ENCODE results near the gene TBK1. TPM values are rescaled to one million over a fixed set of nuclear protein-coding genes. Genes with fewer than 3 reads are reported as not detected.
A peak's percentile ranks its signal among the peaks of the same experiment; 100 is the strongest.

The TBK1 gene
- 15.8 TPM for total RNA-seq (ENCODE audit: unreplicated experiment)
- long read RNA-seq, partial matches to known transcripts: 0 of 3 reads
- long read RNA-seq, other reads (novel, unspliced or antisense): 0 of 3 reads

DNA sequence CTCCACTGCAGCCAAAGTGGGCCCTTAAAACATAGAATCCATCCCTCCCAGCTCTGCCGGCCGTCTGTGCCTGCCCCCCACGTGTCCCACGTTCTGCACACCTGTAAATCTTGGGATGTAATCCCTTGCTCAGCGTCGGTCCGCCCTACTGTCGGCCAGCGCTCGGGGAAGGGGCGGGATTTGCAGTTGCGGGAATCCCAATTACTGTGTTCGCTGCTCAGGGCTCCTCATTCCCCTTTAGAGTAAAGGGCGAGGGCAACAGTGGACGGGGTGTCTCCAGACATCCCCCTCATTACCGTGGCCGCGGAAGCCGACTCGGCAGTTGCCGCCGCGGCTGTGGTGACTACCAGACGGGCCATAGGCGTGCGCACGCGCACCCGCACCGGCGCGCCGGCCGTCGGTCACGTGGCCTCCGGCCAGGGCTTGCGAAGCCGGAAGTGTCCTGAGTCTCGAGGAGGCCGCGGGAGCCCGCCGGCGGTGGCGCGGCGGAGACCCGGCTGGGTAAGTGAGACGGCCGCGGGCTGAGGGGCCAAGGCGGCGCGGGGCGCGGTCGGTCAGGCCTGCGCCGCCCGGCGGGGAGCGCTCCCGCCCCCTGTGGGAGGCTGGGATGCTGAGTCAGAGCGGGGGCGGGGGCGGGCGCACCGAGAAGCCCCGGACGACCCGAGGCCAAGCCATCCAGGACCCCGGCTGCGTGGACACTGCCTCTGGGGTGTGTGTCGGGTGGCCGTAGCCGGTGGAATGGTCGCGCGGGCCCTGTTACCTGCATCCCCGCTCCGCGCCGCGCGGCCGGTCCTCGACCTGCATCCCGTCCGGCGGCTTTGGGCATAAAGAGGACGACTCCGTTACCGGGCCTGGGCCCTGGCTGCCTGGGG is at the start of gene TBK1:
TBK1 (plus strand) TSS at position 434 of the 872 bp plus-strand sequence. CDS start 3,751 bp downstream, outside the sequence.
- Mint-ChIP-seq H3K4me1 (ENCODE audit: low read depth, unreplicated experiment) (peaks cover 7% of the 10 kb centered on the region), H3K9me3 (ENCODE audit: unreplicated experiment) (peaks cover 5% of the 10 kb centered on the region), H3K36me3 (ENCODE audit: unreplicated experiment) (no peaks in the 10 kb centered on the region), H3K4me3 (ENCODE audit: unreplicated experiment) (peak within 1 kb of the TSS; percentile 96), H3K27me3 (ENCODE audit: unreplicated experiment) (no peaks in the 10 kb centered on the region), H3K27ac (ENCODE audit: unreplicated experiment) (peak within 1 kb of the TSS; percentile 77)
- TF ChIP-seq, protein P1, sequence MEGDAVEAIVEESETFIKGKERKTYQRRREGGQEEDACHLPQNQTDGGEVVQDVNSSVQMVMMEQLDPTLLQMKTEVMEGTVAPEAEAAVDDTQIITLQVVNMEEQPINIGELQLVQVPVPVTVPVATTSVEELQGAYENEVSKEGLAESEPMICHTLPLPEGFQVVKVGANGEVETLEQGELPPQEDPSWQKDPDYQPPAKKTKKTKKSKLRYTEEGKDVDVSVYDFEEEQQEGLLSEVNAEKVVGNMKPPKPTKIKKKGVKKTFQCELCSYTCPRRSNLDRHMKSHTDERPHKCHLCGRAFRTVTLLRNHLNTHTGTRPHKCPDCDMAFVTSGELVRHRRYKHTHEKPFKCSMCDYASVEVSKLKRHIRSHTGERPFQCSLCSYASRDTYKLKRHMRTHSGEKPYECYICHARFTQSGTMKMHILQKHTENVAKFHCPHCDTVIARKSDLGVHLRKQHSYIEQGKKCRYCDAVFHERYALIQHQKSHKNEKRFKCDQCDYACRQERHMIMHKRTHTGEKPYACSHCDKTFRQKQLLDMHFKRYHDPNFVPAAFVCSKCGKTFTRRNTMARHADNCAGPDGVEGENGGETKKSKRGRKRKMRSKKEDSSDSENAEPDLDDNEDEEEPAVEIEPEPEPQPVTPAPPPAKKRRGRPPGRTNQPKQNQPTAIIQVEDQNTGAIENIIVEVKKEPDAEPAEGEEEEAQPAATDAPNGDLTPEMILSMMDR (IDR thresholded peaks at IDR 0.05; ENCODE audit: partially characterized antibody, unreplicated experiment): no peak
- peak; percentile 95 for DNase-seq

DNA sequence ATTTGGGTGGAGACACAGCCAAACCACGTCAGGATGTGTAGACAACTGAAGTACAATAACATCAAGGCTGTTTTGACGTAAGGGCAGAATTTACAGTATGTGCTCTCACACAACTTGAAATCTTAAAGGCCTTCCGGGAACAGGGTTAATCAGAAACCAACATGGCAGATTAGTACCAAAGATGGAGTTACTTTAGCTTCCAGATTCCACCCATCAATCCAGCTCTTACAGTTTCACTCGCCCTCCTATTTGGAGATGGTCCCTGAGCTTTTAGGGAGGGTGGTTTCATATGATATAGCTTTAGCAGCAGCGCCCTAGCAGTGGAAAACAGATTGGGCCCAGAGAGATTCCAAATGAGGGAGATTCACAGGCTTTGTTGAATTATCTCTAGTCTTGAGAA is 49.7 kb upstream of the TBK1 start:
- TF ChIP-seq, protein P1 (IDR thresholded peaks at IDR 0.05; ENCODE audit: partially characterized antibody, unreplicated experiment): no peak
- Mint-ChIP-seq H3K4me3 (ENCODE audit: unreplicated experiment) (no peak overlapping the region), H3K36me3 (ENCODE audit: unreplicated experiment) (no peaks in the 10 kb centered on the region), H3K9me3 (ENCODE audit: unreplicated experiment) (peaks cover 10% of the 10 kb centered on the region), H3K4me1 (ENCODE audit: low read depth, unreplicated experiment) (no peaks in the 10 kb centered on the region), H3K27me3 (ENCODE audit: unreplicated experiment) (peaks cover 15% of the 10 kb centered on the region), H3K27ac (ENCODE audit: unreplicated experiment) (no peak overlapping the region)
- DNase-seq: no peak

DNA sequence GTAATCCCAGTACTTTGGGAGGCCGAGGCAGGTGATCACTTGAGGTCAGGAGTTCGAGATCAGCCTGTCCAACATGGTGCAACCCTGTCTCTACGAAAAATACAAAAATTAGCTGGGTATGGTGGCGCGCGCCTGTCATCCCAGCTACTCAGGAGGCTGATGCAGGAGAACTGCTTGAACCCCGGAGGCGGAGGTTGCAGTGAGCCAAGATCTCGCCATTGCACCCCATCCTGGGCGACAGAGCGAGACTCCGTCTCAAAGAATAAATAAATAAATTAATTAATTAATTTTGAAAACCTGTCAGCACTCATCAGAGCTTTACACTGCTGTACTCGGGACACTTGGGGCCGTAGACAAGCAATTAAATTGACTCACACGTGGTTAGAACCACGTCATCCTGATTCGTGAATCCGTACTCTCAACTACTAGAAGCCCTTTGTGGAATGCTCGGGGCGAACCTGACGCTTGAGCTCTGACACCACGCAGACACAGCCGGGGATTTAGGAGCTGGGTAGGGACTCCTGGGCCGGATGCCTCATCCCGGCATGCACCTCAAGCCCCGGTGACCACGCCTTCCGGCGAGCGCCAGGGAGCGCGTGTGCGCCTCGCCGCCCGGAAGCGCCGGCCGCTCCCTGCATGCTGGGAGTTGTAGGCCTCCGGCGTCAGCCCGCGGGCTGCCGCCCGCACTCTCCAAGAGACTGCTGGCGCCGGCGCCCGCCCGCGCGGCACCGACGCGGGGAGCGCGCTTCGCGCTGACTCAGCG is 48.0 kb upstream of the TBK1 start, which contains the start of gene XPOT:
XPOT (plus strand) TSS at position 686 of the 763 bp plus-strand sequence. CDS start 5,644 bp downstream, outside the sequence.
- H3K36me3 Mint-ChIP-seq (ENCODE audit: unreplicated experiment): no peaks in the 10 kb centered on the region
- peak within 1 kb of the TSS; percentile 85 for H3K4me3 Mint-ChIP-seq (ENCODE audit: unreplicated experiment)
- peak; percentile 94 for DNase-seq
- peaks cover 8% of the 10 kb centered on the region for H3K9me3 Mint-ChIP-seq (ENCODE audit: unreplicated experiment)
- TF ChIP-seq, protein P1 (IDR thresholded peaks at IDR 0.05; ENCODE audit: partially characterized antibody, unreplicated experiment): no peak
- H3K4me1 Mint-ChIP-seq (ENCODE audit: low read depth, unreplicated experiment): peaks cover 4% of the 10 kb centered on the region
- H3K27ac Mint-ChIP-seq (ENCODE audit: unreplicated experiment): peak within 1 kb of the TSS; percentile 95
- H3K27me3 Mint-ChIP-seq (ENCODE audit: unreplicated experiment): peaks cover 15% of the 10 kb centered on the region

DNA sequence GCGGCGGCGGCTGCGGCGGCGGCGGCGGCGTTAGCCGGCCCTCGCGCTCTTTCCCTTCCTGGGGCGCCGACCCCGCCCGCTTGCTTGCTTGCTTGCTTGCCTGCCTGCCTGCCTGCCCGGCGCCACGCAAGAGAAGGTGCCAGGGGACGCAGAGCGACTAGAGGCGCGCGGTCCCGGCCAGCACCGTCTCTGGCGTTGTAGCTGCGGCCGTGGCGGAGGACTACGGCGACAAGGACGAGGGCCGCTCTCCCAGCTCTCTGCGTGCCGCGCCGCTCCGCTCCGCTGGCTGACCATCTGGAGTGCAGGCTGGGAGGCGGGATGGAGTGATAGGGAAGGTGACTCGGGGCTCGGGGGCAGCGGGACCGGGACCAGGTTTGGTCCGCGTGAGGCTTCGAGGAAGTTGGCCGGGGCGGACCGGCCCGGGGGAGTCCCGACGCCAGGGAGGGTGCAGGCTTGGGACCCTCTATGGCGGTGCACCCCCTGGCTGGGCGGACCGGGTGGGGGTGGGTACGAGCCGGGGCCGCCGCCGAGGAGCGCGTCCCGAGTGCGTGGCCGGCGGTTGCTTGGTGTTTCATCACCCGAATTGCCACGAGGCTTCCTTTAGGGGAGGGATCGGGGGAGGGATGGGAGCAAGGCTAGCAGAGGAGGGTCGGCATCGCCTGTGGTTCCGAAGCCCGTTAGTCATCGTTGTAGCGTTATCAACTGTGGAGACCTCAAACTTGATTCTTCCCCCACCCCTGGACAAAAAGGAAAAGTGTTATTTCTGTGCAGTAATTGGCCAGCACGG is 47.3 kb upstream of the TBK1 start:
- peaks cover 8% of the 10 kb centered on the region for H3K9me3 Mint-ChIP-seq (ENCODE audit: unreplicated experiment)
- peaks cover 15% of the 10 kb centered on the region for H3K27me3 Mint-ChIP-seq (ENCODE audit: unreplicated experiment)
- H3K4me1 Mint-ChIP-seq (ENCODE audit: low read depth, unreplicated experiment): peaks cover 4% of the 10 kb centered on the region
- H3K27ac Mint-ChIP-seq (ENCODE audit: unreplicated experiment): peak overlapping the region; percentile 95
- peak overlapping the region; percentile 85 for H3K4me3 Mint-ChIP-seq (ENCODE audit: unreplicated experiment)
- peak; percentile 75 for DNase-seq
- TF ChIP-seq, protein P1 (IDR thresholded peaks at IDR 0.05; ENCODE audit: partially characterized antibody, unreplicated experiment): no peak
- H3K36me3 Mint-ChIP-seq (ENCODE audit: unreplicated experiment): no peaks in the 10 kb centered on the region

Data from glutamatergic neuron (in vitro differentiated cells).